ENCODE data around the gene CCDC184. TPM values are rescaled to one million over a fixed set of nuclear protein-coding genes. Genes with fewer than 3 reads are reported as not detected.

CCDC184 gene
- total RNA-seq, 2 donors from 2014 or later, result 1.9 to 3.7 TPM

- Histone ChIP-seq H3K27me3 (replicated peaks; ENCODE audit: insufficient read depth) (no peaks in the 10 kb centered on the region), H3K9me3 (no peaks in the 10 kb centered on the region), H3K36me3 (no peaks in the 10 kb centered on the region), H3K4me3 (no peak overlapping the region), H3K27ac (no peak overlapping the region), H3K4me1 (replicated peaks) (no peaks in the 10 kb centered on the region)
- peak; percentile 60 to 83 (median 74) for TF ChIP-seq CTCF (IDR thresholded peaks at IDR 0.05)
- TF ChIP-seq POLR2A (IDR thresholded peaks at IDR 0.05), result no peak
- peak; percentile 48 for TF ChIP-seq POLR2AphosphoS5 (IDR thresholded peaks at IDR 0.05)
- 17% methylated on average over 2 of the region's 2 CpGs for WGBS
- intact Hi-C loops (cut with DNase I), result loop anchor here (2.0 kb wide), 1 partner anchor 83 kb away; no protein-coding TSS in a partner anchor
- DNase-seq (ENCODE audit: low spot score), result no peak
Measured at GRCh38 chr12:48165089-48165981, 18.1 kb upstream of the CCDC184 start.

GRCh38 chr12:48169011-48169410 lies 14.4 kb upstream of the CCDC184 start:
- intact Hi-C loops (cut with DNase I), result no loop called here
- 90% methylated on average over 19 of the region's 19 CpGs for WGBS

GRCh38 chr12:48175613-48176416 lies 7.6 kb upstream of the CCDC184 start:
- WGBS, result 64% methylated on average over 3 of the region's 3 CpGs
- H3K9me3 ChIP-seq, result no peaks in the 10 kb centered on the region
- TF ChIP-seq POLR2AphosphoS5 (IDR thresholded peaks at IDR 0.05) (no peak), POLR2A (IDR thresholded peaks at IDR 0.05) (no peak)
- no peaks in the 10 kb centered on the region for H3K4me1 ChIP-seq (replicated peaks)
- H3K4me3 ChIP-seq, result no peak overlapping the region
- H3K36me3 ChIP-seq, result no peaks in the 10 kb centered on the region
- H3K27ac ChIP-seq, result no peak overlapping the region
- no peak for DNase-seq (ENCODE audit: low spot score)
- H3K27me3 ChIP-seq (replicated peaks; ENCODE audit: insufficient read depth), result peaks cover 1% of the 10 kb centered on the region
- intact Hi-C loops (cut with DNase I), result no loop called here

More at GRCh38 chr12:48169011-48169410, 14.4 kb upstream of the CCDC184 start:
- H3K27ac ChIP-seq, result no peak overlapping the region
- H3K4me3 ChIP-seq, result no peak overlapping the region
- H3K27me3 ChIP-seq (replicated peaks; ENCODE audit: insufficient read depth), result no peaks in the 10 kb centered on the region
- DNase-seq (ENCODE audit: low spot score), result no peak
- H3K9me3 ChIP-seq, result no peaks in the 10 kb centered on the region
- H3K36me3 ChIP-seq, result no peaks in the 10 kb centered on the region
- no peak for TF ChIP-seq CTCF (IDR thresholded peaks at IDR 0.05)
- TF ChIP-seq POLR2AphosphoS5 (IDR thresholded peaks at IDR 0.05), result no peak
- no peak for TF ChIP-seq POLR2A (IDR thresholded peaks at IDR 0.05)
- no peaks in the 10 kb centered on the region for H3K4me1 ChIP-seq (replicated peaks)

GRCh38 chr12:48176417-48176751 lies 7.1 kb upstream of the CCDC184 start:
- Histone ChIP-seq H3K36me3 (no peaks in the 10 kb centered on the region), H3K4me1 (replicated peaks) (no peaks in the 10 kb centered on the region), H3K27me3 (replicated peaks; ENCODE audit: insufficient read depth) (peaks cover 5% of the 10 kb centered on the region), H3K9me3 (no peaks in the 10 kb centered on the region), H3K27ac (no peak overlapping the region), H3K4me3 (no peak overlapping the region)
- TF ChIP-seq CTCF (IDR thresholded peaks at IDR 0.05) (no peak), POLR2AphosphoS5 (IDR thresholded peaks at IDR 0.05) (no peak), POLR2A (IDR thresholded peaks at IDR 0.05) (no peak)
- intact Hi-C loops (cut with DNase I), result no loop called here
- no peak for DNase-seq (ENCODE audit: low spot score)

GRCh38 chr12:48177982-48178381 lies 5.5 kb upstream of the CCDC184 start:
- Histone ChIP-seq H3K4me3 (no peak overlapping the region), H3K27ac (no peak overlapping the region), H3K27me3 (replicated peaks; ENCODE audit: insufficient read depth) (peaks cover 5% of the 10 kb centered on the region), H3K4me1 (replicated peaks) (no peaks in the 10 kb centered on the region), H3K36me3 (no peaks in the 10 kb centered on the region), H3K9me3 (no peaks in the 10 kb centered on the region)
- no peak for DNase-seq (ENCODE audit: low spot score)
- intact Hi-C loops (cut with DNase I), result no loop called here
- TF ChIP-seq POLR2A (IDR thresholded peaks at IDR 0.05) (no peak), POLR2AphosphoS5 (IDR thresholded peaks at IDR 0.05) (no peak), CTCF (IDR thresholded peaks at IDR 0.05) (no peak)
- 60% methylated on average over 4 of the region's 4 CpGs for WGBS
